Measurements from ENCODE around the gene CTNNA3.
A peak's percentile ranks its signal among the peaks of the same experiment; 100 is the strongest.

CTNNA3 gene

GRCh38 chr10:66996996-66997395, 699.0 kb downstream of the CTNNA3 start:
- no peak for DNase-seq

GRCh38 chr10:66990143-66990830, 705.7 kb downstream of the CTNNA3 start:
- DNase-seq = no peak

- DNase-seq = no peak
Measured at GRCh38 chr10:66983475-66983818, 712.5 kb downstream of the CTNNA3 start.

- no peak for DNase-seq
Measured at GRCh38 chr10:66982792-66983474, 713.1 kb downstream of the CTNNA3 start.

- no peak for DNase-seq
Measured at GRCh38 chr10:66982053-66982420, 714.0 kb downstream of the CTNNA3 start.

- no peak for DNase-seq
Measured at GRCh38 chr10:66981361-66982052, 714.5 kb downstream of the CTNNA3 start.

GRCh38 chr10:66980246-66980815, 715.7 kb downstream of the CTNNA3 start:
- no peak for DNase-seq

- no peak for DNase-seq
Measured at GRCh38 chr10:66964946-66965345, 731.0 kb downstream of the CTNNA3 start.

GRCh38 chr10:66958466-66958865, 737.5 kb downstream of the CTNNA3 start:
- no peak for DNase-seq

- DNase-seq = no peak
Measured at GRCh38 chr10:66951896-66952295, 744.1 kb downstream of the CTNNA3 start.

- no peak for DNase-seq
Measured at GRCh38 chr10:66943590-66943989, 752.4 kb downstream of the CTNNA3 start.

- no peak for DNase-seq
Measured at GRCh38 chr10:66942407-66942806, 753.6 kb downstream of the CTNNA3 start.

- no peak for DNase-seq
Measured at GRCh38 chr10:66941491-66941890, 754.5 kb downstream of the CTNNA3 start.

- peak; percentile 9 for DNase-seq
Measured at GRCh38 chr10:66940965-66941364, 755.0 kb downstream of the CTNNA3 start.

- DNase-seq = no peak
Measured at GRCh38 chr10:66934711-66935110, 761.3 kb downstream of the CTNNA3 start.

- DNase-seq = no peak
Measured at GRCh38 chr10:66931949-66932343, 764.0 kb downstream of the CTNNA3 start.

- DNase-seq = no peak
Measured at GRCh38 chr10:66931340-66931948, 764.6 kb downstream of the CTNNA3 start.

- DNase-seq = no peak
Measured at GRCh38 chr10:66929375-66929774, 766.6 kb downstream of the CTNNA3 start.

- DNase-seq = no peak
Measured at GRCh38 chr10:66928776-66929175, 767.2 kb downstream of the CTNNA3 start.

GRCh38 chr10:66927971-66928770, 767.8 kb downstream of the CTNNA3 start:
- no peak for DNase-seq

- DNase-seq = no peak
Measured at GRCh38 chr10:66927251-66927935, 768.6 kb downstream of the CTNNA3 start.

GRCh38 chr10:66926841-66927240, 769.2 kb downstream of the CTNNA3 start:
- no peak for DNase-seq

Measured in NCI-H526 treated with DMSO at 0.1 percent for 48 hours (cell line).